ENCODE measurements around the gene SNAP47. TPM values are rescaled to one million over a fixed set of nuclear protein-coding genes. Genes with fewer than 3 reads are reported as not detected.

Gene SNAP47
- total and polyA plus RNA-seq, 5 donors from 2014 or later = 26.3 to 60.1 (median 50.4) TPM

DNA sequence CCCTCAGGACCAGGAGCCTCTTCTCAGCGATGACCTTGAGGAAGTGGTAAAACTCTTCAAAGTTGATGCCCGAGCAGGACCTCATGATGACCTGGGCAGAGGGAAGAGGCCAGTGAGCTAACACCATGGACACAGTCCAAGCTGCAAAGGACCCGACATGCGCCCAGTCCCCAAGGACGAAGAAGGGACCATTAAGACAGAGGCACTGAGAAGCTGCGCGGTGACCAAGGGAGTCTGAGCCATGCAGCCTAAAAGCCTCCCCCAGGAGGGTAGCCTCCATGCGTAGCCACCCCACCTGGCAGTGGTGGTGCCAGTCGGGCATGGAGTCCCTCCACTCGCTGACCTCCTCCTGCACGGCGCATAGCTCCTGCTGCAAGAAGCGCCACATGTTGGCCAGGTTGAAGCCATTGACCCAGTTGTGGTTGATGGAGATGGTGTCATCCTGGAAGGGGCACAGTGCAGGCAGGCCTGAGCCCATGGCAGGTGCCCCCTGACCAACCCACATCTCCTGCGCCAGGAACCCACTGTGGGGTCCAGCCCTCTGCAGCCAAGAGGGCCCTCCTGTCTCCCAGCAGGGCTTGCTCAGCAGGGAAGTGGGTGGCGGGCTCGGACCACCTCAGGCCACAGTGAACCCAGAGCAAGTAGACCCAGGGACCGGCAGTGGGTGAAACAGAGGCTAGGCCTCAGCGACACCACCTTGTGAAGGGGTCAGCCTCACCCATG is 2.5 kb upstream of the SNAP47 start:
- Histone ChIP-seq H3K36me3 (ENCODE audit: control insufficient read depth, insufficient read depth, low read length) (no peaks in the 10 kb centered on the region), H3K4me3 (ENCODE audit: low read depth, low read length) (no peak overlapping the region), H3K27me3 (ENCODE audit: control insufficient read depth, insufficient read depth, low read length) (no peaks in the 10 kb centered on the region), H3K9me3 (ENCODE audit: control insufficient read depth in 2 of 2, low read length in 2 of 2) (no peaks in the 10 kb centered on the region), H3K27ac (ENCODE audit: insufficient read depth, low read length, poor library complexity, severe bottlenecking) (no peak overlapping the region), H3K4me1 (ENCODE audit: control insufficient read depth, insufficient read depth, low read length, poor library complexity, severe bottlenecking) (peaks cover 45% of the 10 kb centered on the region)
- H3K4me1 Mint-ChIP-seq = peaks cover 0 to 59% (median 21%) of the 10 kb centered on the region in 4 donors
- peak overlapping the region; percentile 22 to 91 (median 76) for H3K4me3 Mint-ChIP-seq
- peak overlapping the region in 1 of 3 donors; percentile 80 for H3K27ac Mint-ChIP-seq
- DNase-seq (no peak), ATAC-seq (ENCODE audit: low read depth in 2 of 2) (no peak)
- no peaks in the 10 kb centered on the region for H3K27me3 Mint-ChIP-seq
- no peaks in the 10 kb centered on the region for H3K9me3 Mint-ChIP-seq
- H3K36me3 Mint-ChIP-seq = no peaks in the 10 kb centered on the region

DNA sequence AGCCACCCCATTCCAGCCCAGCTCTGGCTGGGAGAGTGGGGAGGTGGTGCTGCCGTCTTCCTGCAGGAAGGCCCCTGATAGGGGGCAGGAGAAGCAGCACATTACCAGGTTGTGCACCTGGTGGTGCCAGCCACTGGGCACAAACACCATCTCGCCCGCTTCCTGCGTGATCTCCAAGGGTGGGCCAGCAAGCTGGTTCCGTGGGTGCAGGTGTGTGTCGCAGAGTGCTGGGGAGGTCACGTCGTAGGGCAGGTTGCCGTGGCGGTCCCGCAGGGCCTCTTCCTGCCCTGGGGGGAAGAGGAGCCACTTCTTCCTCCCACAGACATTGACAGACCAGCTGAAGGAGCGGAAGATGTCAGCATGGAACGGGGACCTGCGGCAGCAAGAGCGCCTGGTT is 1.9 kb upstream of the SNAP47 start:
- Mint-ChIP-seq H3K36me3 (no peaks in the 10 kb centered on the region), H3K27ac (peak overlapping the region in 1 of 3 donors; percentile 80), H3K9me3 (no peaks in the 10 kb centered on the region), H3K4me1 (peaks cover 0 to 59% (median 22%) of the 10 kb centered on the region in 4 donors), H3K27me3 (no peaks in the 10 kb centered on the region), H3K4me3 (peak overlapping the region; percentile 27 to 91 (median 90))
- Histone ChIP-seq H3K27ac (ENCODE audit: insufficient read depth, low read length, poor library complexity, severe bottlenecking) (no peak overlapping the region), H3K27me3 (ENCODE audit: control insufficient read depth, insufficient read depth, low read length) (no peaks in the 10 kb centered on the region), H3K4me3 (ENCODE audit: low read depth, low read length) (no peak overlapping the region), H3K9me3 (ENCODE audit: control insufficient read depth in 2 of 2, low read length in 2 of 2) (no peaks in the 10 kb centered on the region), H3K36me3 (ENCODE audit: control insufficient read depth, insufficient read depth, low read length) (no peaks in the 10 kb centered on the region), H3K4me1 (ENCODE audit: control insufficient read depth, insufficient read depth, low read length, poor library complexity, severe bottlenecking) (peaks cover 40% of the 10 kb centered on the region)
- ATAC-seq (ENCODE audit: low read depth in 2 of 2) (no peak), DNase-seq (no peak)

- DNase-seq (no peak), ATAC-seq (ENCODE audit: low read depth in 2 of 2) (no peak)
- Histone ChIP-seq H3K4me3 (ENCODE audit: low read depth, low read length) (peak overlapping the region; percentile 82), H3K27ac (ENCODE audit: insufficient read depth, low read length, poor library complexity, severe bottlenecking) (no peak overlapping the region), H3K27me3 (ENCODE audit: control insufficient read depth, insufficient read depth, low read length) (no peaks in the 10 kb centered on the region), H3K4me1 (ENCODE audit: control insufficient read depth, insufficient read depth, low read length, poor library complexity, severe bottlenecking) (peaks cover 35% of the 10 kb centered on the region), H3K36me3 (ENCODE audit: control insufficient read depth, insufficient read depth, low read length) (no peaks in the 10 kb centered on the region), H3K9me3 (ENCODE audit: control insufficient read depth in 2 of 2, low read length in 2 of 2) (no peaks in the 10 kb centered on the region)
- H3K27me3 Mint-ChIP-seq = no peaks in the 10 kb centered on the region
- H3K36me3 Mint-ChIP-seq = no peaks in the 10 kb centered on the region
- H3K9me3 Mint-ChIP-seq = no peaks in the 10 kb centered on the region
- peaks cover 0 to 58% (median 23%) of the 10 kb centered on the region in 4 donors for H3K4me1 Mint-ChIP-seq
- H3K27ac Mint-ChIP-seq = peak overlapping the region in 2 of 3 donors; percentile 80 to 83
- H3K4me3 Mint-ChIP-seq = peak overlapping the region; percentile 90 to 95 (median 91)
These were observed 1.3 kb upstream of the SNAP47 start for GRCh38 chr1:227733751-227734545.

GRCh38 chr1:227734546-227734855 is 734 bp upstream of the SNAP47 start:
- no peaks in the 10 kb centered on the region for H3K36me3 ChIP-seq (ENCODE audit: control insufficient read depth, insufficient read depth, low read length)
- no peaks in the 10 kb centered on the region for H3K36me3 Mint-ChIP-seq
- DNase-seq = peak in 1 of 3 donors; percentile 32

GRCh38 chr1:227735539-227736285 is 477 bp downstream of the SNAP47 start:
- H3K4me3 Mint-ChIP-seq = peak overlapping the region; percentile 90 to 95 (median 91)
- H3K4me1 Mint-ChIP-seq = peaks cover 0 to 62% (median 27%) of the 10 kb centered on the region in 4 donors
- Histone ChIP-seq H3K27ac (ENCODE audit: insufficient read depth, low read length, poor library complexity, severe bottlenecking) (peak overlapping the region; percentile 76), H3K9me3 (ENCODE audit: control insufficient read depth in 2 of 2, low read length in 2 of 2) (no peaks in the 10 kb centered on the region), H3K36me3 (ENCODE audit: control insufficient read depth, insufficient read depth, low read length) (no peaks in the 10 kb centered on the region), H3K27me3 (ENCODE audit: control insufficient read depth, insufficient read depth, low read length) (no peaks in the 10 kb centered on the region), H3K4me3 (ENCODE audit: low read depth, low read length) (peak overlapping the region; percentile 55), H3K4me1 (ENCODE audit: control insufficient read depth, insufficient read depth, low read length, poor library complexity, severe bottlenecking) (peaks cover 24% of the 10 kb centered on the region)
- ATAC-seq (ENCODE audit: low read depth in 2 of 2) (peak in 1 of 2 donors; percentile 38), DNase-seq (no peak)
- H3K27ac Mint-ChIP-seq = peak overlapping the region; percentile 82 to 96 (median 87)
- no peaks in the 10 kb centered on the region for H3K36me3 Mint-ChIP-seq
- no peaks in the 10 kb centered on the region for H3K27me3 Mint-ChIP-seq
- H3K9me3 Mint-ChIP-seq = no peaks in the 10 kb centered on the region

More at GRCh38 chr1:227734546-227734855, 734 bp upstream of the SNAP47 start:
- H3K27me3 Mint-ChIP-seq = no peaks in the 10 kb centered on the region
- peaks cover 30% of the 10 kb centered on the region for H3K4me1 ChIP-seq (ENCODE audit: control insufficient read depth, insufficient read depth, low read length, poor library complexity, severe bottlenecking)
- no peaks in the 10 kb centered on the region for H3K27me3 ChIP-seq (ENCODE audit: control insufficient read depth, insufficient read depth, low read length)
- H3K4me1 Mint-ChIP-seq = peaks cover 0 to 59% (median 24%) of the 10 kb centered on the region in 4 donors
- peak overlapping the region; percentile 76 for H3K27ac ChIP-seq (ENCODE audit: insufficient read depth, low read length, poor library complexity, severe bottlenecking)
- no peaks in the 10 kb centered on the region for H3K9me3 Mint-ChIP-seq
- peak overlapping the region; percentile 90 to 95 (median 91) for H3K4me3 Mint-ChIP-seq
- H3K4me3 ChIP-seq (ENCODE audit: low read depth, low read length) = peak overlapping the region; percentile 82
- H3K9me3 ChIP-seq (ENCODE audit: control insufficient read depth in 2 of 2, low read length in 2 of 2) = no peaks in the 10 kb centered on the region
- ATAC-seq (ENCODE audit: low read depth in 2 of 2) = no peak
- H3K27ac Mint-ChIP-seq = peak overlapping the region; percentile 43 to 83 (median 80)

DNA sequence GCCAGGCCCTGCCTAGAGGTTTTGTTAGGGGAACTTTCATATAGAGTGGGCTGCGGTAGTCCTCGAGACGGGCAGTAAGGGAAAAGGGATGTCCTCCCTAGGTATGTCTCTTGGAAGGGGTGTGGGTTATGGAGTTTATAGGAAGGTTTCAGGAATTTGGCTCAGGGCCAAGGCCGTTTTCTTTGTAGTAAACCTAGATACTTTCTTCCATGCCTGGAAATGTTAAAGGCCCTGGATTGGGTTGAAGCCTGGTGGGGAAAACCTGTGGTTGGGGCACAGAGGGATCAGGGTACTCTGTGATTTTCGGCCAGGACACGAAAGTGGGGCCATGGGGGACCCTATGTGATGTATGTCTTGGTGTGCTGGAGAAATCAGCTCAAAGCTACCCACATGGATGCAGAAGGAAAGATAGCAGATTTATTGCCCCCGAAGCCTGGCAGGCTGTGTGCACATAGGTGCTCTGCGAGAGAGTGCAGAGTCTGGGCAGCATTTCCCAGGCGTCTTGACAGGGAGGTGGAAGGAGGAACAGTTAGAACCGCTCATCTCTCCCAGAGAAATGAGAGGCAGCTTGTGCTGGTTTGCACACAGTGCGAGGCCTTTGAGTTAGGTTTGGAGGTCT is 1.7 kb downstream of the SNAP47 start:
- Histone ChIP-seq H3K9me3 (ENCODE audit: control insufficient read depth in 2 of 2, low read length in 2 of 2) (no peaks in the 10 kb centered on the region), H3K27me3 (ENCODE audit: control insufficient read depth, insufficient read depth, low read length) (no peaks in the 10 kb centered on the region), H3K4me1 (ENCODE audit: control insufficient read depth, insufficient read depth, low read length, poor library complexity, severe bottlenecking) (peaks cover 28% of the 10 kb centered on the region), H3K4me3 (ENCODE audit: low read depth, low read length) (no peak overlapping the region), H3K36me3 (ENCODE audit: control insufficient read depth, insufficient read depth, low read length) (no peaks in the 10 kb centered on the region), H3K27ac (ENCODE audit: insufficient read depth, low read length, poor library complexity, severe bottlenecking) (no peak overlapping the region)
- Mint-ChIP-seq H3K27me3 (no peaks in the 10 kb centered on the region), H3K27ac (peak overlapping the region; percentile 50 to 82 (median 51)), H3K4me3 (peak overlapping the region; percentile 69 to 83 (median 74)), H3K36me3 (no peaks in the 10 kb centered on the region), H3K4me1 (peaks cover 0 to 73% (median 34%) of the 10 kb centered on the region in 4 donors), H3K9me3 (no peaks in the 10 kb centered on the region)
- no peak for ATAC-seq (ENCODE audit: low read depth in 2 of 2)
- no peak for DNase-seq

GRCh38 chr1:227738820-227739219 is 3.6 kb downstream of the SNAP47 start:
- Mint-ChIP-seq H3K4me3 (peak overlapping the region in 1 of 4 donors; percentile 83), H3K9me3 (no peaks in the 10 kb centered on the region), H3K27me3 (no peaks in the 10 kb centered on the region), H3K36me3 (no peaks in the 10 kb centered on the region), H3K4me1 (peaks cover 0 to 68% (median 35%) of the 10 kb centered on the region in 4 donors), H3K27ac (no peak overlapping the region)
- no peaks in the 10 kb centered on the region for H3K27me3 ChIP-seq (ENCODE audit: control insufficient read depth, insufficient read depth, low read length)
- ATAC-seq (ENCODE audit: low read depth in 2 of 2) (no peak), DNase-seq (no peak)
- no peak overlapping the region for H3K27ac ChIP-seq (ENCODE audit: insufficient read depth, low read length, poor library complexity, severe bottlenecking)
- no peaks in the 10 kb centered on the region for H3K9me3 ChIP-seq (ENCODE audit: control insufficient read depth in 2 of 2, low read length in 2 of 2)
- H3K4me3 ChIP-seq (ENCODE audit: low read depth, low read length) = no peak overlapping the region
- H3K4me1 ChIP-seq (ENCODE audit: control insufficient read depth, insufficient read depth, low read length, poor library complexity, severe bottlenecking) = peaks cover 23% of the 10 kb centered on the region
- H3K36me3 ChIP-seq (ENCODE audit: control insufficient read depth, insufficient read depth, low read length) = no peaks in the 10 kb centered on the region
